Liver (tissue), 9 donors: Measurements from ENCODE around the gene ATP2A3. TPM values are rescaled to one million over a fixed set of nuclear protein-coding genes. Genes with fewer than 3 reads are reported as not detected.

Source experiments
- DNase-seq: peaks from one replicate; pipeline ENCODE4 v3.0.0-alpha.2; 2017; ENCODE audit warnings: low spot score
- H3K27ac ChIP-seq, 2 donors: one replicate each; pipeline ENCODE4 v1.7.0; 2013; ENCODE audit warnings: inconsistent platforms in 2 of 2, low read length in 2 of 2, control low read depth in 1 of 2, low read depth in 1 of 2, mild to moderate bottlenecking in 1 of 2
- H3K27me3 ChIP-seq, 4 donors: one replicate each; pipeline versions ENCODE4 v1.6.1 to v1.7.0; 2013; ENCODE audit warnings: low read length in 3 of 4, inconsistent platforms in 1 of 4, mild to moderate bottlenecking in 1 of 4, moderate library complexity in 1 of 4; ENCODE audit not compliant: control insufficient read depth in 4 of 4, insufficient read depth in 4 of 4
- H3K36me3 ChIP-seq, 4 donors: one replicate each; pipeline versions ENCODE4 v1.6.1 to v1.7.0; 2013; ENCODE audit warnings: low read length in 3 of 4, mild to moderate bottlenecking in 3 of 4, low read depth in 1 of 4, moderate library complexity in 1 of 4; ENCODE audit not compliant: control insufficient read depth in 4 of 4, insufficient read depth in 3 of 4
- H3K4me1 ChIP-seq, 4 donors: one replicate each; pipeline versions ENCODE4 v1.6.1 to v1.7.0; 2013; ENCODE audit warnings: low read length in 3 of 4, mild to moderate bottlenecking in 3 of 4, moderate library complexity in 1 of 4; ENCODE audit not compliant: control insufficient read depth in 4 of 4, insufficient read depth in 4 of 4
- H3K4me3 ChIP-seq, 3 donors: one replicate each; pipeline versions ENCODE4 v1.6.1 to v1.7.0; 2013; ENCODE audit warnings: low read length in 3 of 3, control low read depth in 1 of 3, low read depth in 1 of 3, mild to moderate bottlenecking in 1 of 3
- H3K9ac ChIP-seq, 2 donors: one replicate each; pipeline ENCODE4 v1.7.0; 2013; ENCODE audit warnings: low read length in 2 of 2, mild to moderate bottlenecking in 2 of 2, moderate library complexity in 2 of 2, control low read depth in 1 of 2, low read depth in 1 of 2
- H3K9me3 ChIP-seq, 4 donors: one replicate each; pipeline versions ENCODE4 v1.6.1 to v1.7.0; 2013; ENCODE audit warnings: low read length in 3 of 4; ENCODE audit not compliant: control insufficient read depth in 4 of 4
- ATF3 ChIP-seq: IDR thresholded peaks from 2 replicates; pipeline ENCODE4 v1.6.1; 2016; ENCODE audit warnings: antibody characterized with exemption
- CTCF ChIP-seq: fragments of 150-350 bp; IDR thresholded peaks from 2 replicates; pipeline ENCODE4 v1.5.1; 2017; ENCODE audit warnings: improper control_type of control experiment, low read depth, low read length; ENCODE audit not compliant: missing input control
- EGR1 ChIP-seq, 2 donors: IDR thresholded peaks; 2 replicates each; pipeline ENCODE4 v1.6.1; 2016 to 2018; ENCODE audit warnings: antibody characterized with exemption in 2 of 2, low read depth in 2 of 2
- FOXA1 ChIP-seq: IDR thresholded peaks from 2 replicates; pipeline ENCODE4 v1.6.1; 2016; ENCODE audit warnings: antibody characterized with exemption
- FOXA2 ChIP-seq: IDR thresholded peaks from 2 replicates; pipeline ENCODE4 v1.6.1; 2016; ENCODE audit warnings: antibody characterized with exemption
- GABPA ChIP-seq, 2 donors: IDR thresholded peaks in 1 of 2; conservative IDR thresholded peaks in 1 of 2; 2 replicates each; pipeline ENCODE4 v1.6.1; 2016; ENCODE audit warnings: antibody characterized with exemption in 2 of 2, mild to moderate bottlenecking in 1 of 2, moderate library complexity in 1 of 2
- HNF4A ChIP-seq, 2 donors: conservative IDR thresholded peaks; 2 replicates each; pipeline ENCODE4 v1.6.1; 2016; ENCODE audit warnings: antibody characterized with exemption in 2 of 2, mild to moderate bottlenecking in 2 of 2
- HNF4G ChIP-seq: IDR thresholded peaks from 2 replicates; pipeline ENCODE4 v1.6.1; 2016; ENCODE audit warnings: antibody characterized with exemption
- JUND ChIP-seq, 2 donors: IDR thresholded peaks; 2 replicates each; pipeline ENCODE4 v1.6.1; 2016; ENCODE audit warnings: antibody characterized with exemption in 2 of 2
- MAX ChIP-seq: IDR thresholded peaks from 2 replicates; pipeline ENCODE4 v1.6.1; 2016; ENCODE audit warnings: antibody characterized with exemption
- NR2F2 ChIP-seq: IDR thresholded peaks from 2 replicates; pipeline ENCODE4 v1.6.1; 2016; ENCODE audit warnings: antibody characterized with exemption
- RAD21 ChIP-seq, 2 donors: IDR thresholded peaks; 2 replicates each; pipeline ENCODE4 v1.6.1; 2016; ENCODE audit warnings: antibody characterized with exemption in 2 of 2, mild to moderate bottlenecking in 2 of 2
- REST ChIP-seq: IDR thresholded peaks from 2 replicates; pipeline ENCODE4 v1.6.1; 2016; ENCODE audit warnings: antibody characterized with exemption, mild to moderate bottlenecking
- RXRA ChIP-seq, 2 donors: IDR thresholded peaks; 2 replicates each; pipeline ENCODE4 v1.6.1; 2017 to 2018; ENCODE audit warnings: antibody characterized with exemption in 2 of 2, mild to moderate bottlenecking in 1 of 2
- TAF1 ChIP-seq: conservative IDR thresholded peaks from 2 replicates; pipeline ENCODE4 v1.6.1; 2016; ENCODE audit warnings: antibody characterized with exemption, mild to moderate bottlenecking
- YY1 ChIP-seq: IDR thresholded peaks from 2 replicates; pipeline ENCODE4 v1.6.1; 2016; ENCODE audit warnings: antibody characterized with exemption, mild to moderate bottlenecking
- ZBTB33 ChIP-seq: IDR thresholded peaks from 2 replicates; pipeline ENCODE4 v1.6.1; 2016; ENCODE audit warnings: antibody characterized with exemption
- WGBS: extraction: QIAGEN DNeasy Blood & Tissue Kit; methylation state at CpG from one replicate; pipeline ENCODE4 v1.1.7; 2013; 5-methylcytosine and 5-hydroxymethylcytosine counted together
- polyA plus RNA-seq, 2 donors: library from polyadenylated mRNA; stranded (reverse) in 1 of 2; unstranded in 1 of 2; fragments of 200-250 nt in 1 of 2; fragments of >200 nt in 1 of 2; fragmentation: Nextera tagmentation in 1 of 2; extraction: Ambion mirVana in 1 of 2; gene quantifications; one replicate each; pipeline versions ENCODE4 v1.2.1 to v1.2.3, GENCODE V29; 2013 to 2015
- total RNA-seq, 2 donors: library from RNA; depleted of rRNA; stranded (reverse); fragments of >200 nt; gene quantifications; one replicate each; pipeline ENCODE4 v1.2.3, GENCODE V29; 2014
- donor health status: healthy.
- donor health status: healthy.
- donor health status: healthy.
- donor health status: healthy.
- donor health status: healthy.

The ATP2A3 gene
- total and polyA plus RNA-seq, 4 donors = 1.4 to 17.1 (median 3.2) TPM

GRCh38 chr17:3940965-3941698 lies 23.1 kb downstream of the ATP2A3 start:
- H3K27ac ChIP-seq = no peak overlapping the region
- no peak overlapping the region for H3K4me3 ChIP-seq
- TF ChIP-seq NR2F2 = no peak
- TF ChIP-seq GABPA (IDR thresholded peaks at IDR 0.05 in 1 of 2, conservative IDR thresholded peaks at IDR 0.05 in 1 of 2) = no peak
- TF ChIP-seq TAF1 = no peak
- no peak for TF ChIP-seq RAD21 (IDR thresholded peaks at IDR 0.05)
- no peak for TF ChIP-seq ATF3
- TF ChIP-seq REST = no peak
- TF ChIP-seq ZBTB33 = no peak
- 93% methylated on average over 48 of the region's 48 CpGs for WGBS
- no peak overlapping the region for H3K9ac ChIP-seq
- H3K36me3 ChIP-seq = peaks cover 0 to 2% (median 0%) of the 10 kb centered on the region in 4 donors
- no peaks in the 10 kb centered on the region for H3K9me3 ChIP-seq
- H3K4me1 ChIP-seq = peaks cover 0 to 3% (median 0%) of the 10 kb centered on the region in 4 donors
- H3K27me3 ChIP-seq = no peaks in the 10 kb centered on the region
- DNase-seq = no peak

GRCh38 chr17:3937359-3937758 lies 26.9 kb downstream of the ATP2A3 start:
- Histone ChIP-seq H3K9me3 (no peaks in the 10 kb centered on the region), H3K4me1 (no peaks in the 10 kb centered on the region), H3K36me3 (peaks cover 0 to 2% (median 0%) of the 10 kb centered on the region in 4 donors), H3K9ac (no peak overlapping the region), H3K27ac (no peak overlapping the region), H3K4me3 (no peak overlapping the region), H3K27me3 (no peaks in the 10 kb centered on the region)
- 95% methylated on average over 17 of the region's 17 CpGs for WGBS
- no peak for DNase-seq
- TF ChIP-seq RAD21 (IDR thresholded peaks at IDR 0.05) = no peak
- no peak for TF ChIP-seq FOXA1
- no peak for TF ChIP-seq RXRA (IDR thresholded peaks at IDR 0.05)
- no peak for TF ChIP-seq EGR1 (IDR thresholded peaks at IDR 0.05; ENCODE audit: low read depth in 2 of 2)
- no peak for TF ChIP-seq TAF1
- TF ChIP-seq HNF4A (conservative IDR thresholded peaks at IDR 0.05) = no peak
- TF ChIP-seq JUND (IDR thresholded peaks at IDR 0.05) = no peak
- TF ChIP-seq FOXA2 = no peak
- TF ChIP-seq ATF3 = no peak
- TF ChIP-seq MAX = no peak
- no peak for TF ChIP-seq HNF4G
- TF ChIP-seq ZBTB33 = no peak
- TF ChIP-seq NR2F2 = no peak
- TF ChIP-seq CTCF = no peak
- TF ChIP-seq REST = no peak
- TF ChIP-seq YY1 = no peak
